Panc1 (cell line): ENCODE data around the gene USP14.

Source experiments
- POLR2AphosphoS5 ChIP-seq: IDR thresholded peaks from 2 replicates; pipeline ENCODE4 v1.6.1; 2012; ENCODE audit warnings: mild to moderate bottlenecking, low read depth, low read length, moderate library complexity
- REST ChIP-seq, 2 experiments: IDR thresholded peaks; 2 replicates each; pipeline ENCODE4 v1.6.1; 2011 to 2012; ENCODE audit warnings: low read depth in 2 of 2, control low read depth in 1 of 2, low read length in 1 of 2, mild to moderate bottlenecking in 1 of 2, moderate library complexity in 1 of 2; ENCODE audit not compliant: insufficient read depth in 1 of 2
- TF ChIP-seq, protein P1 (sequence below): fragments of 450-650 bp; IDR thresholded peaks from 2 replicates; pipeline ENCODE4 v1.5.1; 2017; ENCODE audit warnings: mild to moderate bottlenecking

GRCh38 chr18:213505-213904 lies 55.1 kb downstream of the USP14 start:
- TF ChIP-seq, protein P1, sequence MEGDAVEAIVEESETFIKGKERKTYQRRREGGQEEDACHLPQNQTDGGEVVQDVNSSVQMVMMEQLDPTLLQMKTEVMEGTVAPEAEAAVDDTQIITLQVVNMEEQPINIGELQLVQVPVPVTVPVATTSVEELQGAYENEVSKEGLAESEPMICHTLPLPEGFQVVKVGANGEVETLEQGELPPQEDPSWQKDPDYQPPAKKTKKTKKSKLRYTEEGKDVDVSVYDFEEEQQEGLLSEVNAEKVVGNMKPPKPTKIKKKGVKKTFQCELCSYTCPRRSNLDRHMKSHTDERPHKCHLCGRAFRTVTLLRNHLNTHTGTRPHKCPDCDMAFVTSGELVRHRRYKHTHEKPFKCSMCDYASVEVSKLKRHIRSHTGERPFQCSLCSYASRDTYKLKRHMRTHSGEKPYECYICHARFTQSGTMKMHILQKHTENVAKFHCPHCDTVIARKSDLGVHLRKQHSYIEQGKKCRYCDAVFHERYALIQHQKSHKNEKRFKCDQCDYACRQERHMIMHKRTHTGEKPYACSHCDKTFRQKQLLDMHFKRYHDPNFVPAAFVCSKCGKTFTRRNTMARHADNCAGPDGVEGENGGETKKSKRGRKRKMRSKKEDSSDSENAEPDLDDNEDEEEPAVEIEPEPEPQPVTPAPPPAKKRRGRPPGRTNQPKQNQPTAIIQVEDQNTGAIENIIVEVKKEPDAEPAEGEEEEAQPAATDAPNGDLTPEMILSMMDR, result no peak
- TF ChIP-seq POLR2AphosphoS5 (no peak), REST (IDR thresholded peaks at IDR 0.05; ENCODE audit: insufficient read depth in 1 of 2, low read depth in 2 of 2, low read length in 1 of 2) (no peak)
